HG02798 (cell line): ENCODE measurements around the gene ORC2.
"Not testable (repeated sequence)": the region's sequence is repeated elsewhere in the genome, so short reads cannot be mapped to it uniquely, and the experiment has no call there.

Experiments
- ATAC-seq: cut with Tn5 transposase; IDR thresholded peaks from one replicate; pipeline ENCODE4 v1.9.1; 2021; ENCODE audit warnings: mild to moderate bottlenecking; ENCODE audit not compliant: unreplicated experiment, poor library complexity

Gene ORC2

GRCh38 chr2:200963124-200963917 lies at the start of gene ORC2:
Gene ORC2 (minus strand): TSS chr2:200963660. CDS start chr2:200958123, 5,537 bp downstream.
- peak; percentile 94 for ATAC-seq

- ATAC-seq, result no peak
Observed at GRCh38 chr2:201008296-201008829, 44.9 kb upstream of the ORC2 start.

DNA sequence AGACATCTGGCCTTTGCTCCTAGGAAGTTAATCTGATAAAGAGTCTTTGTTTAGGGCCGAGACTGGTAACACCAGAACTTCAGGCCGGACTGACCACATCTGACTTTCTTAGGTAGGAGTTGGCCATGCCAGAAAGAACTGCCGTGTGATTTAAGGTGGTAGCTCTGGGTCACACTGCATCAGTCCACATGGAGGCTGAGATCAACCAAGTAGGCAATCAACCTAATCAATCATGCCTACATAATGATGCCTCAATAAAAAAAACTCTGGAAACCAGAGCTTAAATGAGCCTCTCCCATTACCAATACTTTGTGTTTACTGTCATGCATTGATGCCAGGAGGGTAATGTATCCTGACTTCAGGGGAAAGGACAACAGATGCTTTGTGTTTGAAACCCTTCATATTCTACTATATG lies 44.1 kb upstream of the ORC2 start:
- ATAC-seq, result no peak

DNA sequence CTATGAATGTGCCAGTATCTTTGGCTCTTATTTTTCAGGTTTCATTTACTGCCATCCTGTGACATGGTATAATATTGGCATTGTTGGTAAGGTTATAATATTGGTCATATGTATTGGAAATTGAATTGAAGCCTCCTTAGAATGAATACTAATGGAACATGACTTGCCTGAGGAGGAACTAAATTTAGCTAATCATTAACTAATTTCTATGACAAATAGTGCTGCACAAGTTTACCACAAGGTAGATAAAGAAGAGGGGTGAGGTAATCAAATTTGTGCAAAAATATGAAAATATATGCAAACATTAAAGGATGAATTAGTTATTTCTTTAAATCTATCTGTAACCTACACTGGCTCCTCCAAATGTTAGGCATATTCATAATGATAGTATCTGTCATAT lies 43.2 kb upstream of the ORC2 start:
- no peak for ATAC-seq

DNA sequence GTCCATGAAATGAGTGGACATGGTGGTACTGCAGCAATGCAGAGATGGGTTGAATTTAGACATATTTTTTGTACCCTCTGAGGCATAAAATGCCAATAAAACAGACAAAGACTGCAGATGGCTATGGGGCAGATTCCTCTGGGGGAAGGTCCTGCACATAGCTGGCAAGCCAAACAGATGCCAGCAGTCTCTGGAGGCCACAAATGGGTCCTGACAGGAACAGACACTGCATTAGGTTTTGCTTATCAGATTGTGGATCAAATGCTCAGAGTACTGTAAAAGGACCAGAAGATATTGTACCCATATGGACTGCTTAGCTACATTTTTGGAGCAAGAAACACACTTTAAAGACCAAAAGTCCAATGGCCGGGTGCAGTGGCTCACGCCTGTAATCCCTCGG lies 40.9 kb upstream of the ORC2 start:
- no peak for ATAC-seq

- no peak for ATAC-seq
Observed at GRCh38 chr2:200993097-200993496, 29.6 kb upstream of the ORC2 start.

- no peak for ATAC-seq
Observed at GRCh38 chr2:200987137-200987536, 23.7 kb upstream of the ORC2 start.

- ATAC-seq, result no peak
Observed at GRCh38 chr2:200985799-200986198, 22.3 kb upstream of the ORC2 start.

DNA sequence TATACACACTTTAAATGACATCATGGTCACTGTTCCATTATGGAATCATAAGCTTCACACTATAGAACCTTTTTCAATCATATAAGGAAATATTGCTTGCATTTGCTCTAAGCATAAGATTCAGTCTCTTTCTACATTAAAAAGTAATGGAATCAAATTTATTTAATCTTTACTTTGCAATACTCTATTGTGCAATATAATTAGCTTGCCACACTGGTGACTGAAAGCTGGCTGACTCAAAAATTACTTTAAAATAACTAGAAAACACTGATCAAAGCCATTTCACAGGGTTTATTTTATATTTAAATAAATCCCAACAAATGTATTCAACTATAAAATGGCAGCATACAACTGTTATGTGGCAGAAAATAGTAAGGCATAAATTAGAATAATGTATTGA lies 13.2 kb upstream of the ORC2 start:
- ATAC-seq, result no peak

- ATAC-seq, result no peak
Observed at GRCh38 chr2:200975672-200976071, 12.2 kb upstream of the ORC2 start.

DNA sequence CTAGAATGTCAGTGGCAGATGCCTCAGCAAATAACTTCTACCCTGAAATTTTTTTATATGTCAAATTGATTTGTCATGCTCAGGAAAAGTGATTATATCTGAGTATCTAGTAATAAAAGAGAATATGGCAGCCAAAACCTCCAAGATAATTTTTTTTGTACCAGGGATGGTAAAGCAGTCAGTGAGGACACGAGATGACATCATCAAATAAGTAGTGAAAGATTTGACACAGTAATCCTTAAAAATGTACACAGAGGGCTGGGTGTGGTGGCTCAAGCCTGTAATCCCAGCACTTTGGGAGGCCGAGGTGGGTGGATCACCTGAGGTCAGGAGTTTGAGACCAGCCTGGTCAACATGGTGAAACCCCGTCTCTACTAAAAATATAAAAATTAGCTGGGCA lies 6.6 kb upstream of the ORC2 start:
- not testable (repeated sequence) for ATAC-seq

DNA sequence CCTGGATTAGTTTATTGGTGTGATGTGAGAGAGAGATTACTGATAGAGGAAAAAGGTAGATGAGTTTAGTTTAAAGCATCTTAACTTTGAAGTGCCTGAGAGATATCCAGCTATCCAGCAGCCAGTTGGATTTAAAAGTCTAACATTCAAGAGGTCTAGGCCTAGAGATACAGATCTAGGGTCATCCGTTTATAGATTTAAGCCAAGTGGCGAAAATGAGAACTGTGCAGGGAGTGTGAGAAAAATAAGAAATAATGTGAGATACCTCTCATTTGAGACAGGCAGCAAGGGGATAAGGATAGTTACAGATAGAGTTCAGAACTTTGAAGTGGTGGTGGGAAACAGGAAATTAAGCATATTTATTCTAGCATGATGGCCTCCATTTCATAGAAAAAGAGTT lies 5.3 kb upstream of the ORC2 start:
- ATAC-seq, result no peak

GRCh38 chr2:200968162-200968561 lies 4.7 kb upstream of the ORC2 start:
- ATAC-seq, result no peak

- no peak for ATAC-seq
Observed at GRCh38 chr2:200966770-200967169, 3.3 kb upstream of the ORC2 start.

GRCh38 chr2:200964498-200964897 lies 1.0 kb upstream of the ORC2 start:
- ATAC-seq, result no peak

DNA sequence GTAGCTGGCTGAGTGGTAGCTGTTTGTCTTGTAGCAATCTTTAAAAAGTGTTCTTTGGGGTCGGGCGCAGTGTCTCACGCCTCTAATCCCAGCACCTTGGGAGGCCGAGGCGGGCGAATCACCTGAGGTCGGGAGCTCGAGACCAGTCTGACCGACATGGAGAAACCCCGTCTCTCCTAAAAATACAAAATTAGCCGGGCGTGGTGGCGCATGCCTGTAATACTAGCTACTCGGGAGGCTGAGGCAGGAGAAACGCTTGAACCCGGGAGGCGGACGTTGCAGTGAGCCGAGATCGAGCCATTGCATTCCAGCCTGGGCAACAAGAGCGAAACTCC lies 425 bp upstream of the ORC2 start:
- peak; percentile 12 for ATAC-seq

GRCh38 chr2:200962811-200963123 lies 693 bp downstream of the ORC2 start:
- ATAC-seq, result peak; percentile 16

GRCh38 chr2:200961674-200962073 lies 1.8 kb downstream of the ORC2 start:
- ATAC-seq, result no peak

DNA sequence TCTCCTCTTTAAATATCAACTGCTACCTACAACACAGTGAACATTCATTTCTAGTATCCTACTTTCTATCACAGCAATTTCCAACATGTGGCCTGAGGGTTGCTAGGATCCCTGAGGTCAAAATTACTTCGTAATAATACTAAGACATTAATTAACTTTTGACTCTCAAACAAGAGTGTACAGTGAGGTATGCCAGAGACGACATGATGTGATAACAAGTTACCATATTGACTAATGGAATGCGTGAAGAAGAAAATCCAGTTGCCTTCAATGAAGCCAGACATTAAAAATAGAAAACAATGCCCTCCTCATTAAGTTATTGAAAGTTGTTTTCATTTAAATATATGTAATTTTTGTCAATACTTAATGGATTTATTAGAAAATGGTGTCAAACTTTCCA lies 13.1 kb downstream of the ORC2 start:
- ATAC-seq, result no peak

DNA sequence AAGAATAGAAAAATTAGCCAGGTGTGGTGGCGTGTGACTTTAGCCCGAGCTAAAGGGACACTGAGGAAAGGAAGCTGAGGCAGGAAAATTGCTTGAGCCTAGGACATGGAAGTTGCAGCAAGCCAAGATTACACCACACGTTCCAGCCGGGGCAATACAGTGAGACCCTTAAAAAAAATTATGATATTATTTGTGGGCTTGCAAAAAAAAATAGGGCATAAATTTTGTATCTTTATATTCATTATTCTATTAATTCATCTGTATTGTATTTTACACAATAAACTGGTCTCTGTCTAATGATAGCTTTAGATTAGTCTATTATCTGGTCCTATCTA lies 18.1 kb downstream of the ORC2 start:
- ATAC-seq, result no peak

GRCh38 chr2:200944467-200945394 lies 18.7 kb downstream of the ORC2 start:
- ATAC-seq, result no peak
